ENCODE results near the gene MUC13. TPM values are rescaled to one million over a fixed set of nuclear protein-coding genes. Genes with fewer than 3 reads are reported as not detected.

MUC13 gene
- total RNA-seq, 1 experiment from 2014 or later: 0.13 TPM

GRCh38 chr3:124973290-124973689 lies 38.7 kb upstream of the MUC13 start:
- H3K4me3 ChIP-seq (ENCODE audit: low read depth in 2 of 2, low read length in 2 of 2): no peak overlapping the region
- no peaks in the 10 kb centered on the region for H3K4me1 ChIP-seq (ENCODE audit: control insufficient read depth, insufficient read depth, low read length)
- ChIA-PET CTCF (interaction anchor here (0.6 kb wide), 1 partner anchor 16 kb away, joined by 3 read pairs; no protein-coding TSS in a partner anchor), POLR2A (no interaction called here)
- no peak for ATAC-seq
- H3K9me3 ChIP-seq (ENCODE audit: control insufficient read depth, insufficient read depth, low read depth, low read length): no peaks in the 10 kb centered on the region
- H3K36me3 ChIP-seq (ENCODE audit: control insufficient read depth, insufficient read depth, low read length): peaks cover 3% of the 10 kb centered on the region; the same call in 1 of the 2 replicates
- intact Hi-C loops (cut with micrococcal nuclease; ENCODE audit: unreplicated experiment): no loop called here
- H3K27ac ChIP-seq (ENCODE audit: low read length): no peak overlapping the region
- BruUV-seq (replicated peaks): no TSS peak
- DNase-seq (ENCODE audit: low read depth, low spot score): no peak
- in situ Hi-C loops (cut with HindIII; ENCODE audit: low pct_unique_long_range_greater_than_20kb, low sequenced_read_pairs): no loop called here
- no peak for TF ChIP-seq POLR2AphosphoS5 (IDR thresholded peaks at IDR 0.05; ENCODE audit: low read depth, low read length)
- no peak for TF ChIP-seq SIN3A (IDR thresholded peaks at IDR 0.05; ENCODE audit: borderline replicate concordance, insufficient read depth, low read depth, low read length)
- no peak for TF ChIP-seq REST (IDR thresholded peaks at IDR 0.05; ENCODE audit: insufficient read depth in 1 of 2, low read depth in 2 of 2, low read length in 1 of 2)
- no peak for TF ChIP-seq TCF7L2 (IDR thresholded peaks at IDR 0.05; ENCODE audit: low read depth, low read length)
- no peak for TF ChIP-seq CTCF (IDR thresholded peaks at IDR 0.05)
- no peaks in the 10 kb centered on the region for H3K27me3 ChIP-seq (ENCODE audit: control insufficient read depth, insufficient read depth, low read length)

GRCh38 chr3:124972457-124972856 lies 37.9 kb upstream of the MUC13 start:
- no TSS peak for BruUV-seq (replicated peaks)
- no peak overlapping the region for H3K4me3 ChIP-seq (ENCODE audit: low read depth in 2 of 2, low read length in 2 of 2)
- H3K9me3 ChIP-seq (ENCODE audit: control insufficient read depth, insufficient read depth, low read depth, low read length): no peaks in the 10 kb centered on the region
- H3K4me1 ChIP-seq (ENCODE audit: control insufficient read depth, insufficient read depth, low read length): no peaks in the 10 kb centered on the region
- ATAC-seq: no peak
- CTCF ChIA-PET: no interaction called here
- TF ChIP-seq REST (IDR thresholded peaks at IDR 0.05; ENCODE audit: insufficient read depth in 1 of 2, low read depth in 2 of 2, low read length in 1 of 2) (no peak), SIN3A (IDR thresholded peaks at IDR 0.05; ENCODE audit: borderline replicate concordance, insufficient read depth, low read depth, low read length) (no peak), TCF7L2 (IDR thresholded peaks at IDR 0.05; ENCODE audit: low read depth, low read length) (no peak), POLR2AphosphoS5 (IDR thresholded peaks at IDR 0.05; ENCODE audit: low read depth, low read length) (no peak), CTCF (IDR thresholded peaks at IDR 0.05) (no peak)
- intact Hi-C loops (cut with micrococcal nuclease; ENCODE audit: unreplicated experiment): no loop called here
- in situ Hi-C loops (cut with HindIII; ENCODE audit: low pct_unique_long_range_greater_than_20kb, low sequenced_read_pairs): no loop called here
- DNase-seq (ENCODE audit: low read depth, low spot score): no peak
- POLR2A ChIA-PET: no interaction called here
- H3K36me3 ChIP-seq (ENCODE audit: control insufficient read depth, insufficient read depth, low read length): peaks cover 3% of the 10 kb centered on the region; the same call in 1 of the 2 replicates
- H3K27ac ChIP-seq (ENCODE audit: low read length): no peak overlapping the region
- no peaks in the 10 kb centered on the region for H3K27me3 ChIP-seq (ENCODE audit: control insufficient read depth, insufficient read depth, low read length)

Measured in Panc1 (cell line).